GM23338 (cell line): ENCODE data around the gene JPH3. TPM values are rescaled to one million over a fixed set of nuclear protein-coding genes. Genes with fewer than 3 reads are reported as not detected.

Experiments
- ATAC-seq: fragments of 200-7000 bp; cut with Tn5 transposase; 3 replicates; pipeline ENCODE4 v1.9.1; 2020
- DNase-seq: peaks from one replicate; pipeline ENCODE4 v3.0.0-alpha.2; 2015; ENCODE audit warnings: low spot score
- H2AFZ ChIP-seq: fragments of 200-600 bp; sonication (generic); 2 replicates; pipeline ENCODE4 v1.8.0; 2016; ENCODE audit warnings: antibody characterized with exemption, mild to moderate bottlenecking, moderate library complexity
- H3F3A ChIP-seq: fragments of 200-600 bp; sonication (generic); replicated peaks from 2 replicates; pipeline ENCODE4 v1.8.0; 2017; ENCODE audit warnings: antibody characterized with exemption, mixed run types, low read depth
- H3K27ac ChIP-seq: fragments of 200-600 bp; sonication (generic); 2 replicates; pipeline ENCODE4 v1.6.1; 2016; ENCODE audit warnings: low read depth
- H3K27me3 ChIP-seq: fragments of 200-600 bp; sonication (generic); 2 replicates; pipeline ENCODE4 v1.8.0; 2016; ENCODE audit warnings: mild to moderate bottlenecking, mixed run types, moderate library complexity; ENCODE audit not compliant: insufficient read depth
- H3K36me3 ChIP-seq: fragments of 200-600 bp; sonication (generic); 2 replicates; pipeline ENCODE4 v1.8.0; 2016; ENCODE audit warnings: mild to moderate bottlenecking; ENCODE audit not compliant: insufficient read depth
- H3K4me1 ChIP-seq: fragments of 200-600 bp; sonication (generic); 2 replicates; pipeline ENCODE4 v1.8.0; 2016; ENCODE audit warnings: mild to moderate bottlenecking, moderate library complexity; ENCODE audit not compliant: insufficient read depth
- H3K4me2 ChIP-seq: fragments of 200-600 bp; sonication (generic); 2 replicates; pipeline ENCODE4 v1.7.1; 2017; ENCODE audit warnings: mixed run types
- H3K4me3 ChIP-seq: fragments of 200-600 bp; sonication (generic); 2 replicates; pipeline ENCODE4 v1.6.1; 2016; ENCODE audit warnings: mixed run types
- H3K79me2 ChIP-seq: fragments of 200-600 bp; sonication (generic); replicated peaks from 2 replicates; pipeline ENCODE4 v1.8.0; 2017; ENCODE audit warnings: mild to moderate bottlenecking; ENCODE audit not compliant: insufficient read depth
- H3K9me2 ChIP-seq: fragments of 200-600 bp; sonication (generic); 2 replicates; pipeline ENCODE4 v1.8.0; 2017; ENCODE audit not compliant: insufficient read depth
- H4K20me1 ChIP-seq: fragments of 200-600 bp; sonication (generic); replicated peaks from 2 replicates; pipeline ENCODE4 v1.8.0; 2017; ENCODE audit warnings: mild to moderate bottlenecking; ENCODE audit not compliant: insufficient read depth
- H3K27ac Mint-ChIP-seq: 2 replicates; pipeline ENCODE4 v1.8.0; 2020; ENCODE audit warnings: inconsistent platforms, mild to moderate bottlenecking, moderate library complexity, mixed read lengths
- H3K27me3 Mint-ChIP-seq: 3 replicates; pipeline ENCODE4 v1.8.0; 2022; ENCODE audit warnings: low read depth, mild to moderate bottlenecking, moderate library complexity, mixed read lengths, inconsistent platforms; ENCODE audit not compliant: insufficient read depth, poor library complexity
- H3K36me3 Mint-ChIP-seq: 3 replicates; pipeline ENCODE4 v1.8.0; 2021; ENCODE audit warnings: low read depth, mild to moderate bottlenecking, inconsistent platforms, moderate library complexity, mixed read lengths
- H3K4me1 Mint-ChIP-seq: 3 replicates; pipeline ENCODE4 v1.8.0; 2020; ENCODE audit warnings: mild to moderate bottlenecking, inconsistent platforms, mixed read lengths
- H3K4me3 Mint-ChIP-seq: 3 replicates; pipeline ENCODE4 v1.8.0; 2021; ENCODE audit warnings: moderate library complexity, mild to moderate bottlenecking, inconsistent platforms, mixed read lengths
- H3K9me3 Mint-ChIP-seq: 3 replicates; pipeline ENCODE4 v1.8.0; 2020; ENCODE audit warnings: moderate library complexity, mild to moderate bottlenecking, inconsistent platforms, mixed read lengths
- CREB1 ChIP-seq: fragments of 250-450 bp; sonication (Bioruptor Pico); IDR thresholded peaks from 2 replicates; pipeline ENCODE4 v1.5.0; 2020; ENCODE audit warnings: low read depth, mild to moderate bottlenecking, moderate library complexity
- ETS1 ChIP-seq: IDR thresholded peaks from 2 replicates; pipeline ENCODE4 v1.6.1; 2016; ENCODE audit warnings: antibody characterized with exemption
- EZH2 ChIP-seq: fragments of 200-600 bp; sonication (generic); IDR thresholded peaks from one replicate; pipeline ENCODE4 v1.8.0; 2017; ENCODE audit warnings: antibody characterized with exemption, mild to moderate bottlenecking, low read depth; ENCODE audit not compliant: unreplicated experiment
- EZH2phosphoT487 ChIP-seq: fragments of 200-600 bp; sonication (generic); IDR thresholded peaks from one replicate; pipeline ENCODE4 v1.8.1; 2018; ENCODE audit warnings: antibody characterized with exemption; ENCODE audit not compliant: unreplicated experiment
- JUNB ChIP-seq: IDR thresholded peaks from one replicate; pipeline ENCODE4 v1.6.1; 2016; ENCODE audit warnings: antibody characterized with exemption; ENCODE audit not compliant: unreplicated experiment
- NANOG ChIP-seq: IDR thresholded peaks from 2 replicates; pipeline ENCODE4 v1.6.1; 2016; ENCODE audit warnings: antibody characterized with exemption, borderline replicate concordance
- POLR2AphosphoS5 ChIP-seq: IDR thresholded peaks from 2 replicates; pipeline ENCODE4 v1.6.1; 2016; ENCODE audit warnings: antibody characterized with exemption, low read depth
- REST ChIP-seq: IDR thresholded peaks from one replicate; pipeline ENCODE4 v1.6.1; 2018; ENCODE audit warnings: antibody characterized with exemption; ENCODE audit not compliant: unreplicated experiment
- STAT1 ChIP-seq: IDR thresholded peaks from one replicate; pipeline ENCODE4 v1.6.1; 2016; ENCODE audit warnings: antibody characterized with exemption; ENCODE audit not compliant: unreplicated experiment
- ZNF114 ChIP-seq: fragments of 250-450 bp; sonication (Bioruptor Pico); IDR thresholded peaks from 2 replicates; pipeline ENCODE4 v1.5.0; 2020; ENCODE audit warnings: mild to moderate bottlenecking, moderate library complexity
- ZNF331 ChIP-seq: fragments of 250-450 bp; sonication (Bioruptor Pico); IDR thresholded peaks from 2 replicates; pipeline ENCODE4 v1.5.0; 2020; ENCODE audit warnings: low read depth, mild to moderate bottlenecking, moderate library complexity
- polyA plus RNA-seq: library from polyadenylated mRNA; unstranded; fragments of >200 nt; fragmentation: Nextera tagmentation; extraction: Ambion mirVana; gene quantifications from 2 replicates; pipeline ENCODE4 v1.2.1, GENCODE V29; 2016
- total RNA-seq: library from RNA; depleted of rRNA; stranded (reverse); fragments of >200 nt; shearing (Covaris generic); gene quantifications from 2 replicates; pipeline ENCODE4 v1.2.3, GENCODE V29; 2014
- TF ChIP-seq, protein P1 (sequence below): fragments of 250-450 bp; sonication (Bioruptor Pico); IDR thresholded peaks from 2 replicates; pipeline ENCODE4 v1.5.0; 2020; ENCODE audit warnings: mild to moderate bottlenecking, moderate library complexity
- TF ChIP-seq, protein P2 (sequence below), 2 experiments: fragments of 200-600 bp in 1 of 2; sonication (generic) in 1 of 2; conservative IDR thresholded peaks; 2 replicates each; pipeline versions ENCODE4 v1.5.1 to v1.6.1; 2016 to 2017; ENCODE audit warnings: antibody characterized with exemption in 2 of 2, low read depth in 2 of 2, mild to moderate bottlenecking in 2 of 2, moderate library complexity in 1 of 2

JPH3 gene
- total and polyA plus RNA-seq, 2 experiments from 2014 or later, result 8.4 to 38.3 TPM

DNA sequence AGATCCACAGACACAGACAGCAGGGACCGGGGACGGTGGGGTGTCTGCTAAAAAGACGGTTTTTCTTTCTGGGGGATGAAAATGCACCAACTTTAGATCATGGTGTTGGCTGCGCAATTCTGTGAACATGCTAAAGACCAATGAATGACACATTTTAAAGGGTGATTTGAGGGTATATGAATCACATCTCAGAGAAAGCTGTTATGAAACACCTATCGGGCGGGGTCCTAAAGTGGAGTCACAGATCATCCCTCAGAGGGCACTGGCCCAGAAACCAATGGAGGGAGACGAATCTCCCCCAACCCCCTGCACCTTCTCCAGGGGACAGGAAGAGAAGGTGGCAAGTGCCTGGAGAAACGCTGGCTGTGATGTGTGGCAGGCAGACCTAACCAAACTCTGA is 137.5 kb downstream of the JPH3 start:
- Histone ChIP-seq H3K27me3 (no peaks in the 10 kb centered on the region), H3K4me2 (no peak overlapping the region), H4K20me1 (peaks cover 48% of the 10 kb centered on the region), H3F3A (no peaks in the 10 kb centered on the region), H3K4me1 (no peaks in the 10 kb centered on the region; the same call in 1 of the 2 replicates), H3K4me3 (no peak overlapping the region), H3K36me3 (no peaks in the 10 kb centered on the region; the same call in 1 of the 2 replicates), H3K9me2 (no peaks in the 10 kb centered on the region), H3K79me2 (peaks cover 72% of the 10 kb centered on the region), H2AFZ (no peak overlapping the region), H3K27ac (no peak overlapping the region)
- Mint-ChIP-seq H3K27me3 (no peaks in the 10 kb centered on the region), H3K4me3 (no peak overlapping the region), H3K9me3 (0 out of 3 replicates have a peak, but pooled peaks cover 3% of the 10 kb centered on the region), H3K36me3 (peaks cover 47% of the 10 kb centered on the region), H3K4me1 (peaks cover 6% of the 10 kb centered on the region), H3K27ac (no peak overlapping the region)
- DNase-seq (no peak), ATAC-seq (no peak)
- TF ChIP-seq CREB1 (CRISPR knock-in tag) (no peak), STAT1 (no peak), POLR2AphosphoS5 (no peak), JUNB (no peak), ZNF114 (CRISPR knock-in tag) (no peak), REST (no peak), ZNF331 (CRISPR knock-in tag) (no peak), EZH2phosphoT487 (no peak), NANOG (no peak), ETS1 (no peak), EZH2 (no peak)
- TF ChIP-seq, protein P1, sequence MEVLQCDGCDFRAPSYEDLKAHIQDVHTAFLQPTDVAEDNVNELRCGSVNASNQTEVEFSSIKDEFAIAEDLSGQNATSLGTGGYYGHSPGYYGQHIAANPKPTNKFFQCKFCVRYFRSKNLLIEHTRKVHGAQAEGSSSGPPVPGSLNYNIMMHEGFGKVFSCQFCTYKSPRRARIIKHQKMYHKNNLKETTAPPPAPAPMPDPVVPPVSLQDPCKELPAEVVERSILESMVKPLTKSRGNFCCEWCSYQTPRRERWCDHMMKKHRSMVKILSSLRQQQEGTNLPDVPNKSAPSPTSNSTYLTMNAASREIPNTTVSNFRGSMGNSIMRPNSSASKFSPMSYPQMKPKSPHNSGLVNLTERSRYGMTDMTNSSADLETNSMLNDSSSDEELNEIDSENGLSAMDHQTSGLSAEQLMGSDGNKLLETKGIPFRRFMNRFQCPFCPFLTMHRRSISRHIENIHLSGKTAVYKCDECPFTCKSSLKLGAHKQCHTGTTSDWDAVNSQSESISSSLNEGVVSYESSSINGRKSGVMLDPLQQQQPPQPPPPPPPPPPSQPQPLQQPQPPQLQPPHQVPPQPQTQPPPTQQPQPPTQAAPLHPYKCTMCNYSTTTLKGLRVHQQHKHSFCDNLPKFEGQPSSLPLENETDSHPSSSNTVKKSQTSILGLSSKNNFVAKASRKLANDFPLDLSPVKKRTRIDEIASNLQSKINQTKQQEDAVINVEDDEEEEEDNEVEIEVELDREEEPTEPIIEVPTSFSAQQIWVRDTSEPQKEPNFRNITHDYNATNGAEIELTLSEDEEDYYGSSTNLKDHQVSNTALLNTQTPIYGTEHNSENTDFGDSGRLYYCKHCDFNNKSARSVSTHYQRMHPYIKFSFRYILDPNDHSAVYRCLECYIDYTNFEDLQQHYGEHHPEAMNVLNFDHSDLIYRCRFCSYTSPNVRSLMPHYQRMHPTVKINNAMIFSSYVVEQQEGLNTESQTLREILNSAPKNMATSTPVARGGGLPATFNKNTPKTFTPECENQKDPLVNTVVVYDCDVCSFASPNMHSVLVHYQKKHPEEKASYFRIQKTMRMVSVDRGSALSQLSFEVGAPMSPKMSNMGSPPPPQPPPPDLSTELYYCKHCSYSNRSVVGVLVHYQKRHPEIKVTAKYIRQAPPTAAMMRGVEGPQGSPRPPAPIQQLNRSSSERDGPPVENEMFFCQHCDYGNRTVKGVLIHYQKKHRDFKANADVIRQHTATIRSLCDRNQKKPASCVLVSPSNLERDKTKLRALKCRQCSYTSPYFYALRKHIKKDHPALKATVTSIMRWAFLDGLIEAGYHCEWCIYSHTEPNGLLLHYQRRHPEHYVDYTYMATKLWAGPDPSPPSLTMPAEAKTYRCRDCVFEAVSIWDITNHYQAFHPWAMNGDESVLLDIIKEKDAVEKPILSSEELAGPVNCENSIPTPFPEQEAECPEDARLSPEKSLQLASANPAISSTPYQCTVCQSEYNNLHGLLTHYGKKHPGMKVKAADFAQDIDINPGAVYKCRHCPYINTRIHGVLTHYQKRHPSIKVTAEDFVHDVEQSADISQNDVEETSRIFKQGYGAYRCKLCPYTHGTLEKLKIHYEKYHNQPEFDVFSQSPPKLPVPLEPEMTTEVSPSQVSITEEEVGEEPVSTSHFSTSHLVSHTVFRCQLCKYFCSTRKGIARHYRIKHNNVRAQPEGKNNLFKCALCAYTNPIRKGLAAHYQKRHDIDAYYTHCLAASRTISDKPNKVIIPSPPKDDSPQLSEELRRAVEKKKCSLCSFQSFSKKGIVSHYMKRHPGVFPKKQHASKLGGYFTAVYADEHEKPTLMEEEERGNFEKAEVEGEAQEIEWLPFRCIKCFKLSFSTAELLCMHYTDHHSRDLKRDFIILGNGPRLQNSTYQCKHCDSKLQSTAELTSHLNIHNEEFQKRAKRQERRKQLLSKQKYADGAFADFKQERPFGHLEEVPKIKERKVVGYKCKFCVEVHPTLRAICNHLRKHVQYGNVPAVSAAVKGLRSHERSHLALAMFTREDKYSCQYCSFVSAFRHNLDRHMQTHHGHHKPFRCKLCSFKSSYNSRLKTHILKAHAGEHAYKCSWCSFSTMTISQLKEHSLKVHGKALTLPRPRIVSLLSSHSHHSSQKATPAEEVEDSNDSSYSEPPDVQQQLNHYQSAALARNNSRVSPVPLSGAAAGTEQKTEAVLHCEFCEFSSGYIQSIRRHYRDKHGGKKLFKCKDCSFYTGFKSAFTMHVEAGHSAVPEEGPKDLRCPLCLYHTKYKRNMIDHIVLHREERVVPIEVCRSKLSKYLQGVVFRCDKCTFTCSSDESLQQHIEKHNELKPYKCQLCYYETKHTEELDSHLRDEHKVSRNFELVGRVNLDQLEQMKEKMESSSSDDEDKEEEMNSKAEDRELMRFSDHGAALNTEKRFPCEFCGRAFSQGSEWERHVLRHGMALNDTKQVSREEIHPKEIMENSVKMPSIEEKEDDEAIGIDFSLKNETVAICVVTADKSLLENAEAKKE (CRISPR knock-in tag), result no peak
- TF ChIP-seq, protein P2, sequence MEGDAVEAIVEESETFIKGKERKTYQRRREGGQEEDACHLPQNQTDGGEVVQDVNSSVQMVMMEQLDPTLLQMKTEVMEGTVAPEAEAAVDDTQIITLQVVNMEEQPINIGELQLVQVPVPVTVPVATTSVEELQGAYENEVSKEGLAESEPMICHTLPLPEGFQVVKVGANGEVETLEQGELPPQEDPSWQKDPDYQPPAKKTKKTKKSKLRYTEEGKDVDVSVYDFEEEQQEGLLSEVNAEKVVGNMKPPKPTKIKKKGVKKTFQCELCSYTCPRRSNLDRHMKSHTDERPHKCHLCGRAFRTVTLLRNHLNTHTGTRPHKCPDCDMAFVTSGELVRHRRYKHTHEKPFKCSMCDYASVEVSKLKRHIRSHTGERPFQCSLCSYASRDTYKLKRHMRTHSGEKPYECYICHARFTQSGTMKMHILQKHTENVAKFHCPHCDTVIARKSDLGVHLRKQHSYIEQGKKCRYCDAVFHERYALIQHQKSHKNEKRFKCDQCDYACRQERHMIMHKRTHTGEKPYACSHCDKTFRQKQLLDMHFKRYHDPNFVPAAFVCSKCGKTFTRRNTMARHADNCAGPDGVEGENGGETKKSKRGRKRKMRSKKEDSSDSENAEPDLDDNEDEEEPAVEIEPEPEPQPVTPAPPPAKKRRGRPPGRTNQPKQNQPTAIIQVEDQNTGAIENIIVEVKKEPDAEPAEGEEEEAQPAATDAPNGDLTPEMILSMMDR (conservative IDR thresholded peaks at IDR 0.05; ENCODE audit: low read depth in 2 of 2), result no peak
